IMR-90 (cell line): ENCODE measurements around the gene MB21D2. TPM values are rescaled to one million over a fixed set of nuclear protein-coding genes. Genes with fewer than 3 reads are reported as not detected.

Experiments
- ATAC-seq: fragments of 200-7000 bp; cut with Tn5 transposase; 2 replicates; pipeline ENCODE4 v1.9.1; 2020; ENCODE audit warnings: low read depth, mild to moderate bottlenecking, moderate library complexity
- BruUV-seq: library from RNA; stranded (reverse); fragments of 400-500 nt; replicated peaks from 2 replicates; lab custom pipeline; 2021; lab: Mats Ljungman, UMichigan
- CTCF ChIA-PET: fragments of 300-600 bp; formaldehyde crosslinking; extraction: SDS; loops from one replicate; lab custom pipeline; 2021; ENCODE audit warnings: antibody characterized with exemption; lab: Yijun Ruan, JAX
- POLR2A ChIA-PET: fragments of 300-600 bp; sonication (Branson Sonifier 250); formaldehyde crosslinking; loops from one replicate; lab custom pipeline; 2022; ENCODE audit warnings: antibody characterized with exemption; ENCODE audit not compliant: unreplicated experiment; lab: Charles Lee
- DNase-seq: peaks from one replicate; pipeline ENCODE4 v3.0.0; 2013
- H2AFZ ChIP-seq: replicated peaks from 2 replicates; pipeline ENCODE3; 2013; ENCODE audit warnings: low read length, mild to moderate bottlenecking; ENCODE audit not compliant: poor library complexity
- H2AK5ac ChIP-seq: 2 replicates; pipeline ENCODE4 v1.6.1; 2013; ENCODE audit warnings: low read depth, low read length, inconsistent platforms
- H2AK9ac ChIP-seq: replicated peaks from 2 replicates; pipeline ENCODE3; 2013; ENCODE audit warnings: mild to moderate bottlenecking, low read depth, low read length, moderate library complexity; ENCODE audit not compliant: poor library complexity
- H2BK120ac ChIP-seq: 2 replicates; pipeline ENCODE4 v1.6.1; 2013; ENCODE audit warnings: low read depth, low read length, inconsistent platforms
- H2BK15ac ChIP-seq: 3 replicates; pipeline ENCODE4 v1.6.1; 2013; ENCODE audit warnings: low read depth, low read length, inconsistent platforms
- H2BK20ac ChIP-seq: 2 replicates; pipeline ENCODE4 v1.6.1; 2013; ENCODE audit warnings: low read depth, mild to moderate bottlenecking, inconsistent platforms, low read length, moderate library complexity
- H2BK5ac ChIP-seq: 2 replicates; pipeline ENCODE4 v1.6.1; 2013; ENCODE audit warnings: mild to moderate bottlenecking, low read depth, low read length, inconsistent platforms; ENCODE audit not compliant: poor library complexity, severe bottlenecking
- H3K14ac ChIP-seq: replicated peaks from 2 replicates; pipeline ENCODE4 v1.6.1; 2013; ENCODE audit warnings: low read depth, low read length, inconsistent platforms
- H3K18ac ChIP-seq: 2 replicates; pipeline ENCODE4 v1.6.1; 2013; ENCODE audit warnings: low read depth, low read length, control low read depth
- H3K23ac ChIP-seq: 2 replicates; pipeline ENCODE4 v1.6.1; 2013; ENCODE audit warnings: low read depth, low read length, inconsistent platforms
- H3K27ac ChIP-seq: 2 replicates; pipeline ENCODE4 v1.5.1; 2013; ENCODE audit warnings: mild to moderate bottlenecking, control low read depth, low read length; ENCODE audit not compliant: insufficient read depth
- H3K27me3 ChIP-seq: 2 replicates; pipeline ENCODE4 v1.6.1; 2013; ENCODE audit warnings: low read length; ENCODE audit not compliant: control insufficient read depth, insufficient read depth
- H3K36me3 ChIP-seq: 2 replicates; pipeline ENCODE4 v1.6.1; 2013; ENCODE audit warnings: low read length, mixed read lengths; ENCODE audit not compliant: control insufficient read depth, insufficient read depth
- H3K4ac ChIP-seq: 2 replicates; pipeline ENCODE4 v1.6.1; 2013; ENCODE audit warnings: low read depth, low read length, inconsistent platforms
- H3K4me1 ChIP-seq: 2 replicates; pipeline ENCODE4 v1.6.1; 2013; ENCODE audit warnings: low read length, mixed read lengths; ENCODE audit not compliant: control insufficient read depth, insufficient read depth
- H3K4me2 ChIP-seq: 2 replicates; pipeline ENCODE4 v1.6.1; 2013; ENCODE audit warnings: low read depth, mild to moderate bottlenecking, control low read depth, low read length, moderate library complexity
- H3K4me3 ChIP-seq: 2 replicates; pipeline ENCODE4 v1.5.1; 2013; ENCODE audit warnings: low read depth, mild to moderate bottlenecking, control low read depth, low read length, moderate library complexity; ENCODE audit not compliant: insufficient read depth
- H3K56ac ChIP-seq: 2 replicates; pipeline ENCODE4 v1.6.1; 2013; ENCODE audit warnings: low read length, inconsistent platforms; ENCODE audit not compliant: insufficient read depth; ENCODE audit errors: extremely low read depth
- H3K79me1 ChIP-seq, 2 experiments: 2 replicates each; pipeline ENCODE4 v1.6.1; 2013; ENCODE audit warnings: low read length in 2 of 2, inconsistent platforms in 1 of 2, low read depth in 1 of 2
- H3K9ac ChIP-seq: 2 replicates; pipeline ENCODE4 v1.6.1; 2013; ENCODE audit warnings: low read depth, low read length, control low read depth
- H3K9me1 ChIP-seq: 2 replicates; pipeline ENCODE4 v1.6.1; 2013; ENCODE audit warnings: low read length, inconsistent platforms; ENCODE audit not compliant: insufficient read depth
- H3K9me3 ChIP-seq: 2 replicates; pipeline ENCODE4 v1.6.1; 2013; ENCODE audit warnings: low read length; ENCODE audit not compliant: control insufficient read depth, insufficient read depth
- H4K20me1 ChIP-seq: 2 replicates; pipeline ENCODE4 v1.6.1; 2013; ENCODE audit warnings: low read length, inconsistent platforms; ENCODE audit not compliant: insufficient read depth
- H4K5ac ChIP-seq: 2 replicates; pipeline ENCODE4 v1.6.1; 2013; ENCODE audit warnings: mild to moderate bottlenecking, low read depth, low read length, control low read depth
- H4K8ac ChIP-seq, 2 experiments: 2 replicates each; pipeline ENCODE4 v1.6.1; 2013; ENCODE audit warnings: low read depth in 2 of 2, low read length in 2 of 2, control low read depth in 1 of 2, inconsistent platforms in 1 of 2
- H4K91ac ChIP-seq: 2 replicates; pipeline ENCODE4 v1.6.1; 2013; ENCODE audit warnings: low read depth, low read length, inconsistent platforms; ENCODE audit not compliant: insufficient read depth
- BHLHE40 ChIP-seq: fragments of 150-350 bp; IDR thresholded peaks from 2 replicates; pipeline ENCODE4 v1.6.1; 2016; ENCODE audit warnings: mild to moderate bottlenecking, low read depth, low read length
- MXI1 ChIP-seq: IDR thresholded peaks from 2 replicates; pipeline ENCODE4 v1.6.1; 2012; ENCODE audit warnings: low read depth, mild to moderate bottlenecking, low read length, moderate library complexity, borderline replicate concordance
- RAD21 ChIP-seq: IDR thresholded peaks from 2 replicates; pipeline ENCODE4 v1.6.1; 2012; ENCODE audit warnings: low read length, improper control_type of control experiment
- WGBS, 2 experiments: methylation state at CpG; one replicate each; pipeline versions ENCODE4 v1.1.5 to v1.1.7; 2013; ENCODE audit warnings: missing lambda C conversion rate in 2 of 2; ENCODE audit not compliant: insufficient read length in 1 of 2; ENCODE audit errors: extremely low coverage in 2 of 2; 5-methylcytosine and 5-hydroxymethylcytosine counted together
- dilution Hi-C: fragments of 300-500 bp; cut with HindIII; formaldehyde crosslinking; loops from one replicate; pipeline ENCODE4 v1.14.3; 2018; ENCODE audit warnings: low sequenced_read_pairs; ENCODE audit not compliant: unreplicated experiment
- in situ Hi-C: fragments of 300-500 bp; cut with MboI; formaldehyde crosslinking; loops from 3 replicates; pipeline ENCODE4 v1.14.3; 2019; ENCODE audit warnings: low sequenced_read_pairs, inconsistent platforms, mixed read lengths
- intact Hi-C: fragments of 100-400 bp; cut with micrococcal nuclease; formaldehyde crosslinking; loops from 2 replicates; pipeline ENCODE4 v1.10.0; 2022
- polyA plus RNA-seq, 3 experiments: library from polyadenylated mRNA; depleted of rRNA; stranded (reverse); fragments of >200 nt; gene quantifications; 2 replicates each; pipeline ENCODE4 v1.2.3, GENCODE V29; 2012; ENCODE audit warnings: low replicate concordance in 1 of 3
- total RNA-seq: library from RNA; depleted of rRNA; stranded (reverse); fragments of >200 nt; gene quantifications from 2 replicates; pipeline ENCODE4 v1.2.3, GENCODE V29; 2012

The MB21D2 gene
- total and polyA plus RNA-seq, 2 of the 4 experiments (the other 2 are of a cell fraction) = 13.6 to 44.8 TPM

DNA sequence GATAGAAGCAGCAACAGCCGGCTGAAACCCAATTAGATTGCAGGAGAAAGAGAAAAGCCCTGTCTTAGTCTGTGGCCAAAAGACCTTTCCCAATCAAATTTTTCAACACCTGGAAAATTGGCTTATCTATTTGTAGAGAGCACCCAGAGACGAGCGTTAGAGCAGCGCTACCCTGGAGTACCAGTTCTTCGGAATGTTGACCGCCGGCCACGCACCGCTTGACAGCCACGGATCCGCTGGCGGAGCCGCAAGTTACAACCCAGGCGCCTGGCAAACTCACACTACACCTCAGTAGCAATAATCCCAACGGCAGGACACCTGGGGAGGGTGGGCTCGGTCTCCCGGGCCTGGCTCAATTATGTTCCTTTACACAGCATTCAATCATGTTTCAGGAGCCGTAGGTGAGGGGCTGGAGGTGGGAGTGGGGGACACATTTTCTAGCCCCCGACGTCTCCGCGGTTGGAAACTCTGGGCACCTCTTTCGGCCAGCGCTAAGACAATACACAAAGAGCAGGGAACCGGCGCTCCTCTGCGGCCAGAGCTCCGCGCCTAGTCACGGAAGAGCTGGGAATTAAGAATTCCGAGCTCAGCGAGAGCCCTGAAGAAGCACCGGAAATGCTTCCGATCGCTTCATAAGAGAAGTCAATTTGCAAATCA is 1.2 kb downstream of the MB21D2 start:
- Histone ChIP-seq H3K9me3 (no peaks in the 10 kb centered on the region), H3K4me2 (peak overlapping the region; percentile 100), H3K27ac (peak overlapping the region; percentile 91), H2AK5ac (peak overlapping the region; percentile 44; the same call in 1 of the 2 replicates), H3K23ac (peak overlapping the region; percentile 66), H4K91ac (peak overlapping the region; percentile 42), H2BK5ac (peak overlapping the region; percentile 71), H2AK9ac (peak overlapping the region; percentile 26), H3K36me3 (no peaks in the 10 kb centered on the region), H2BK20ac (0 out of 2 replicates have a peak overlapping the region, but pooled peaks have one; percentile 7), H2BK15ac (no peak overlapping the region), H3K9ac (peak overlapping the region; percentile 92), H3K18ac (peak overlapping the region; percentile 57), H4K20me1 (peaks cover 21% of the 10 kb centered on the region; the same call in 1 of the 2 replicates), H3K14ac (peak overlapping the region; percentile 82), H4K8ac (peak overlapping the region; percentile 18 to 98; a peak in 2 of 4 replicates), H2AFZ (peak overlapping the region; percentile 91), H3K56ac (peak overlapping the region; percentile 97; the same call in 1 of the 2 replicates), H3K27me3 (no peaks in the 10 kb centered on the region), H3K4ac (peak overlapping the region; percentile 97), H3K9me1 (no peaks in the 10 kb centered on the region; the same call in 1 of the 2 replicates), H3K79me1 (peaks cover 0 to 27% of the 10 kb centered on the region in 2 experiments; a peak in 3 of 4 replicates), H3K4me1 (peaks cover 5% of the 10 kb centered on the region), H4K5ac (no peak overlapping the region), H2BK120ac (peak overlapping the region; percentile 48), H3K4me3 (peak overlapping the region; percentile 79)
- intact Hi-C loops (loop anchor here (1.0 to 5.0 kb wide), 5 partner anchors 38 to 656 kb away; no protein-coding TSS in a partner anchor), in situ Hi-C loops (no loop called here), dilution Hi-C loops (no loop called here)
- DNase-seq = peak; percentile 73
- ATAC-seq = peak; percentile 16
- WGBS, 2 experiments = 0% methylated on average over 9 of the region's 35 CpGs; no CpG with 5 or more reads in 1 of the 2 experiments
- CTCF ChIA-PET = interaction anchor here (0.7 to 5.3 kb wide), 7 partner anchors 10 to 124 kb away, joined by 3 to 27 read pairs (median 4); no protein-coding TSS in a partner anchor
- POLR2A ChIA-PET = no interaction called here
- BruUV-seq = TSS peak; percentile 41
- TF ChIP-seq MXI1 (peak; percentile 82; the same call in 1 of the 2 replicates), BHLHE40 (no peak), RAD21 (0 out of 2 replicates have a peak, but pooled peaks have one; percentile 17)
